GM12873 (cell line): ENCODE measurements around the gene CDKN2B-AS1.

Experiments used
- TF ChIP-seq, protein P1 (sequence below): IDR thresholded peaks from 2 replicates; pipeline ENCODE4 v1.5.1; 2012; ENCODE audit warnings: low read depth, mild to moderate bottlenecking, moderate library complexity, low read length, control low read depth; ENCODE audit not compliant: insufficient read depth; ENCODE audit errors: missing control alignments

CDKN2B-AS1 gene

DNA sequence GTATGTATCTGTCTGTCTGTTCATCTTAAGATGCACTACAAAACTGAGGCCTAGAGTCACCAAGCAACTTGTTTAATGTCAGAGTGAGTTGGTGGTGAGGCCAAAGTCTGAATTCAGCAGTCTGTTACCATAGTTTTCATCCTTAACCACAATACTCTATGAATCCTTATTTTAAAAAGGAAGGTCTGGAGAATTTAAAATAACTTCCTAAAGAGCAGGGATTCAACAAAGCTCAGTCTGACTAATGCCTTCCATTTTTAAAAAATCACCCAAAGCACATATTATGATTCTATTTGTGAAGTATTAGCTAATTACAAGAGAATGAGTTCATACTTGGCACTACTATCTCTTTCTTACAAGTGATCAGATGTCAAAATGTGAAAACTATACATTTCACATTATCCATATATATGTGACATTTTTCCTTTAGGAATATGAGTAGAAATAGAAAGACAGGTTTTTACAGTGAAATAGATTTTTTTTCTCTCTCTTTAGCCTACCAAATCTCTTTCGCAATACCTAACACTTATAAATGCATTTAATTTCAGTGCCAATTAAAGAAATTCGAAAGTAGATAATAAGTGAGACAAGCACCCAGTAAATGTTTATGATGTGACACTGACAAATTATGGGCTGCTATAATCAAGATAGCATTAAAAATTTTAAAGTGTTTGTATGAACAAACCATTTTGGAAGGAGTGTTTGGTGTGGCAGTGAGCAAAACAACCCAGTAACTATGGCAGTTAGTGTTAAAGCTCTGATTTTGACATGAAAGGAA lies 116.8 kb downstream of the CDKN2B-AS1 start:
- TF ChIP-seq, protein P1, sequence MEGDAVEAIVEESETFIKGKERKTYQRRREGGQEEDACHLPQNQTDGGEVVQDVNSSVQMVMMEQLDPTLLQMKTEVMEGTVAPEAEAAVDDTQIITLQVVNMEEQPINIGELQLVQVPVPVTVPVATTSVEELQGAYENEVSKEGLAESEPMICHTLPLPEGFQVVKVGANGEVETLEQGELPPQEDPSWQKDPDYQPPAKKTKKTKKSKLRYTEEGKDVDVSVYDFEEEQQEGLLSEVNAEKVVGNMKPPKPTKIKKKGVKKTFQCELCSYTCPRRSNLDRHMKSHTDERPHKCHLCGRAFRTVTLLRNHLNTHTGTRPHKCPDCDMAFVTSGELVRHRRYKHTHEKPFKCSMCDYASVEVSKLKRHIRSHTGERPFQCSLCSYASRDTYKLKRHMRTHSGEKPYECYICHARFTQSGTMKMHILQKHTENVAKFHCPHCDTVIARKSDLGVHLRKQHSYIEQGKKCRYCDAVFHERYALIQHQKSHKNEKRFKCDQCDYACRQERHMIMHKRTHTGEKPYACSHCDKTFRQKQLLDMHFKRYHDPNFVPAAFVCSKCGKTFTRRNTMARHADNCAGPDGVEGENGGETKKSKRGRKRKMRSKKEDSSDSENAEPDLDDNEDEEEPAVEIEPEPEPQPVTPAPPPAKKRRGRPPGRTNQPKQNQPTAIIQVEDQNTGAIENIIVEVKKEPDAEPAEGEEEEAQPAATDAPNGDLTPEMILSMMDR, result no peak

DNA sequence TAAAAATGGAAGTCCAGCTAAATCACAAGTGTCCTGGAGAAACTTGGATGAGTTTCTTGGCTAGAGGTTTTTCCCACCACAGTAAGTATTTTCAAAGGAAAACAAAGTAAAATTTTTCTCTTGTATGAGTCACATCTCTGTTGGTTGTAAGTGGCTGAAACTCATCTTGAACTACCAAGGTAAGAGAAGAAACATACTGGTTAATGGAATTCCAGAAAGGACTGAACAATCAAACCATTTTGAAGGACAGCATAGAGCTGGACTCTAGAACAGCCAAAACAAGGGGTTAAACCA lies 117.3 kb downstream of the CDKN2B-AS1 start:
- TF ChIP-seq, protein P1, result no peak

DNA sequence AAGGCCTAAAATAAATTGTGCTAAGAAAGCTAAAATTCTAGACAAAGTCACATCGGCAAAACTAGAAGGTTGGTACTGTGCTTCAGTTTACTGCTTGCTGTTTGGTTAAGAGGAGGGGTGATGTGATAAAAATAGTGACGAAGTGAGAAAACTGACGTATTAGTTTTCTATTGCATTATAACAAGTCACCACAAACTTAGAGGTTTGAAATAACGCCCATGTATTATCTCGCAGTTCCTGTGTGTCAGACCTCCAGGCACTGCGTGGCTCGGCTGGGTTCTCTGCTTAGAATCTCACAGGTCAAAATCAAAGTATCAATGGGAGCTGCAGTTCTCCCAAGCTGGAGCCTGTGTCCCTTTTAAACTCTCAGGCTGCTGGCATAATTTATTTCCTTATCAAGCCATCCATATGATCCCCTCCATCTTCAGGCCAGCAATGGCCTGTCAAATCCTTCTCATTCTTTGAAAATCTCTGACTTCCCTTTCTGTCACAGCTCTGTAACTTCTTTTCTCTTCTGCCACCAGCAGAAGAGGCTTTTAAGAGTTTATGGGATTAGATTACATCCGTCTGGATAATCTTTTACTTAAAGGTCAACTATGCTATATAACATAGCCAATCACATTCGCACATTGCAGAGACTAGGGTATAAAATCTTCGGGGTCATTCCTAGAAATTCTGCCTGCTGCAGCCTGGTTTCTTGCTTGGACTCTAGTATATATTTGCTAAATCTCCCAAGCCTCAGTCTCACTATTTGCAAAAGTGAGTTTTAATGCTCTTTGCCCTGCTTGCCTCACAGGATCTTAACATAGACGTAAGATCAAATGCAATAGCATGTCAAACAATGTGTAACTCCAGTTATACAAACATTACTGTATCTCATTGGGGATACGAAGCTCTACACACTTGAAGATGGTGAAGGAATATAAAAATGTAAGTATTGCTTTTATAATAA lies 118.6 kb downstream of the CDKN2B-AS1 start:
- TF ChIP-seq, protein P1, result no peak

DNA sequence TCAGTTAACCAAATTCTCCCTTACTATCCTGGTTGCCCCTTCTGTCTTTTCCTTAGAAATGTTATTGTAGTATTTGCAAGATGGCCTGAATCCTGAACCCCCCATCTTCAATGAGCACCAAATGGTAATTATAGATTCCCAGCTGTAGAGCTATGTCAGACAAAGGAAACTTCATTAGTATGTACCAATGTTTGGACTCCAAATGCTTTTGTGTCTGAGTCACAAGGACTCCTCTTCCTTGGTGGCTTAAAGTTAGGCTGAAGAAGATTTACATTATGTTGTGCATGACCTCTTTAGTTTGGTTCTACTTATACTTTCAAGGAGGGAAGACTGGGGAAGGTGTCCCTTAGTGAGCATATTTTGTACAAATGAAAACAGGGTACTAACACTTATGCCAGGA lies 120.4 kb downstream of the CDKN2B-AS1 start:
- TF ChIP-seq, protein P1, result no peak

DNA sequence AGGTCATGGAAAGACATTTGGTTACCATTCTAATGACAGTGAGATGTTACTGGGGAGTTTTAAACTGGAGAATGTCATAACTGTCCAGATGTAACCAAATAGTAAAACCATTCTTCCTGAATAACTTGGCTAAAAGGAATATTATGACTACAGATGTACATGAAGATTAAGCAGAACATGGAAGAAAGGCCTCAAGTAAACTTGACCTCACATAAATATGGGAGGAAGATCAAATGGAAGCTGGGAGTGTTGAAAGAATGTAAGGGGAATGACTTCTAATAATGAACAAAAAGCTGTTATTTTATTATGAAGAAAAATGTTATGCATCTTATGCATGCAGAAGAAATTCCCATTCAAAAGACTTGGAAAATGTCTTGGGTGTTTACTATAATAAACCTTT lies 122.2 kb downstream of the CDKN2B-AS1 start:
- TF ChIP-seq, protein P1, result no peak

DNA sequence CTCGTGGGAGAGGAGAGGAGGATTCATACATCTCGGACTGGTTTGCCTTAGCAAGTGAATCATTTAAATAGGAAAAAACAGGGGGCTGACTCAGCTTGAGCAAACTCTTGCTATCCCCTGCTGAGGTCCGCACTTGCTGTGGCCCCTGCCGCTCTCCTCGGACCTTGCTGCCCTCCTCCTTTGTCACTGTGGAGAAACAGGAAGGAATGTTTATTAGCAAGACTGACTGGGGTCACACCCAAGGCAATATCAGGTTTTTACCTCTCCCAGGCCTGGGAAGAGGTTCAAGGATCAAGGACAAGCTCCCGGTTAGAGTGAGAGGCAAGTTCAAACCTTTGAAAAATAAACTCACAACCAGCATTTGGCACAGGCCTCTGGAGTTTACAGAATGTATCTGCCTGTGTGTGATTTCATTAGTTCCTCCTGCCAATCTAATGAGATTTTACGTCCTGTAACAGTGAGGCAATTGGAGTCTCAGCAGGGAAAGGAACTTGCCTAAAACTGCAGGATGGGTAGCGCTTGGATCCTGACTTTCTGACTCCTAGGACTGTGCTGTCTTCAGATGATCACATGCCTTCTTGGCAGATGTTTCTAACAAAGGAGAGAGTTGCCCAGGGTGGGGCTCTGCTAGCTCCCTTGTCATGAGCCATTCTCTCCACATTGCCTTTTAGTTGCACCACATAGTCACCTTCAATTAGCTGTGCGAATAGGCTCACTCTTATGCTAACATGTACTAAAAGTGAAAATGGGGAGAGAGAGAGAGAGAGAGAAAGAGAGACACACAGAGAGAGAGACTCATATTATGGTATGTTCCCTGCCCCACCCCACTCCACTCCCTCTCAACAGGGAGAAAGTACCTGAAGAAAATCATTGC lies 123.2 kb downstream of the CDKN2B-AS1 start:
- TF ChIP-seq, protein P1, result no peak
